ENCODE data around the gene GARIN5A.

Gene GARIN5A

DNA sequence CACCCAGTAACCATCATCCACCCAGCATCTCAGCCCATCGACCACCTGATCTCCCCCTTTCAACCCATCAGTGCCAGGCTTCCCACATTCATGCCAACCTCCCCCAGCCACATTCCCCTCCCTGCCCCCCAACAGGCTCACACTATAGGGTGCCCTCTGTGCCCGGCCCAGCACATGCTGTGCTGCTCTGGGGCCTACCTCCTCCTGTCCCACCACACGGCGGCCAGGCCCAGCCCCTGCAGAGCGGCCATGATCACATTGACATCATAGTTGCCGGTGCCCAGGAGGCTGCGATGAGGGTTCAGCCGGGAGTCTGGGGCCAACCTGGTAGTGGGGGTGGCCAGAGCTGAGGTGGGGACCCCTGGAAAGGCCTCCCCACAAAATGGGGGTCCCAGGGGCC, 30.7 kb upstream of the GARIN5A start:
- no peak for FAIRE-seq

DNA sequence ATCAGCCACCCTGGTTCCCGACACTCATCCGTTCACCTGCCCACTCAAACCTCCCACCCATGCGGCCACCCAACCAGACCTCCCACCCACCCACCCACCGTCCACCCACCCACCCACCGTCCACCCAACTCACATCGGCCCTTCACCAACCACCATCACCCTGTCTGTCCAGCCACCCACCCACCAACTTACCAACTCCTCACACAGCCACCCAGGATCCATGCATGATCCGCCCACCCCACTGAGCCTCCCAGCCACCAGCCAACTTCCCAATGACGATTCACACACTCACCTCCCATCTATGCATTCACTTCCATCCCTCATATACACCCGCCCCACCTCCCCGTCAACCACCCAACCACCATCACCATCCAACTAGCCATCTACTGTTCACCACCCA, 30.1 kb upstream of the GARIN5A start:
- FAIRE-seq: no peak

DNA sequence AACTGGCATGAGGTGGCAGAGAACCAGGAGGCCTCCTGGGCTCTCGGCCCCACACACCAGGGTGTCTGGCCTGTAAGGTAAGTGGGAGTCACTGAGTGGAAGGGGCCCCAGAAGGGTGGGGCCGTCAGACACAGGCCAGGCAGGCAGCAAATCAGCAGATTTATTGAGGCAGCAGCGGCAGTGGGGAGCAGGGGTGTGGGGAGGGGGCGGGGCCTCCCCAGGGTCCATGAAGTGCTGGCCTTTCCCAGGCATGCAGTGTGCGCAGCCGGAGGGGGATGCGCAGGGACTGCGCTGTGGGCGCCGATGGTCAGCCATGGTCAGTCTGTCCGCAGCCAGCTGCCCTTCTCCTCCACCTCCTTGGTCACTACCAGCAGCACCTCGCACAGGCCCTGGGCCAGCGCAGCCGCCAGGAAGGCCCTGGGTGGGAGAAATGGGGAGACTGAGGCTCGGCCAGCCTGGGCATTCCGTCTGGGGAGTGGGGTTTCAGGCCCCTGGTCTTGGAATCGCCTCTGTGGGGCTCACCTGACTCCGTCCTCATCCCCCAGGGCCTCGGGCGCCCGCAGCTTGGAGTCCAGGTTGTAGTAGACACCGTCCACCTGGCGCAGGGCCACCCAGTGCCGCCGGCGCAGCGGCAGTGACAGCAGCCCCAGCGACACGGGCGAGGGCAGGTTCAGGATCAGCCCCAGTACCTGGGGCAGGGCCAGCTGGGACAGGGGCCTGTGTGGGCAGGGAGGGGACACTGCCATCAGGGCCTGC, 29.4 kb upstream of the GARIN5A start:
- no peak for FAIRE-seq

DNA sequence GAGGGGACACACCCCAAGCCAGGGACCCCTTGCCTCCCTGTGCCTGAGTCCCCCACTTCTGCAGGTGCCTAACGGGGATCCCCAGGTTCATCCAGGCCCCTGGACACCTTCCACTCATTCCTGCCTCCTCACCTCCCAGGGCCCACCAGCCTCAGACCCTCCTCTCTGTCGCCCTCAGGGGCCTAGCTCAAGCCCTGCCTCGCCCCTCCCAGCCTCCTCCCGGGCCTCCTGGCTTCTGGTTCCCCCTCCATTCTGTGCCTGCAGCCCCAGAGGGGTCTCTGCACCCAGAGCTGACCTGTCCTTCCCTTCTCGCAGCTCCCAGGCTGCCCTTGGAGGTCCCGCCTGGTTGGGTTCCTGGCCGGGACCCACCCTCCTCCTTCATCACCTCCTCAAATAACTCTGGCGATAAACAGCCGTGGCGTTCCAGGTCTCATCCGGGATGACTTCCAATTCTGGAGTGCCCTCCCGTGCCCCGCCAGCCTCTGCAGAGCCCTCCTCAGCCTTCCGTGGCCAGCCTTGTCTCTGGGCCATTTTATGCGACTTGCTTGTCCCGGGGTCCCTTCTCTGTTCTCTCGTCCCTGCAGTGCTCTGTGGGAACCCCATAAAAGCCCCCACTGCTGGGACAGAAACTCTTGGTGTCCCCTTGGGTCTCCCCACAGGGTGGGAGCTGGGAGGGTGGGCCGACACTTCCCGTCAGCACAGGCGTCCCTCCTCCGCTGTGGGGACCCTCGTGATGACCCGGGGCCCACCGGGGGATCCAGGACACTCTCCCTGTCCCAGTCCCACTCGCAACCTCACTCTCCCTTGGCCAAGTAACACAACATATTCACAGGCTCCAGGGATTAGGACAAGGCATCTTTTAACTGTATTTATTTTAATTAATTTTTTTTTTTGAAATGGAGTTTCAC, 25.2 kb upstream of the GARIN5A start:
- no peak for FAIRE-seq

DNA sequence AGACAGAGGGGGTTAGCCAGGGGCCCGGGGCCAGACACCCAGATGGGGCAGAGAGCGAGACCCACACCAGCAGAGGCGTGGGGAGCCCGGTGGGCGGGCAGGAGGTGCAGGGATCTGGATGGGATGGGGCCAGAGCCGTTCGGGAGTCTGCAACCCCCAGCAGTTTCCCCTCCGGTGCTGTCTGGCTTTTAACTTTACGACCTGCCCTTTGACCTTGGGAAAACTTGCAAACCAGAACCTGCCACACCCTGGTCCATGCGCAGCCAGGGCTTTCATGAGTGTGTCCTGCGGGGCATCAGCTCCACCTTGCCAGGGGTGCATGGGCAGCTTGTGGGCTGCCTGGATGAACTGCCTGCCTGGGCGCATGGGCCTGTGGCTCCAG, 24.5 kb upstream of the GARIN5A start:
- no peak for FAIRE-seq

DNA sequence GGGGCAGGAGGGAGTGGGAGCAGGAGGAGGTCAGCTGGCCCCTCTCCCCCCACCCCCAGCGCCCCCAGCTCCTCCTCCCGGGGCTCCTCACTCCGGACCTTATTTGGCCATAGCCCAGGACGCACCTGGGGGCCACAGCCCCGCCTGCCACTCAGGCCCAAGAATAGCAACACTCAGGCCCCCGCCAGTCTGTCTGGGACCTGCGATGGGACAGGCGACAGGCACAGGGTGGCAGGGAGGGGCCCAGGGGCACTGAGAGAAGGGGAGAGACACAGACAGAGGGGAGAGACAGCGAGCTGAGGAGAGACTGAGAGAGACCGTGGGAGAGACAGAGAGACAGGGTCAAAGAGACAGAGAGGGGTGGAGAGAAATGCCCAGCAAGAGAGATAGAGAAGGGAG, 24.1 kb upstream of the GARIN5A start:
- no peak for FAIRE-seq

DNA sequence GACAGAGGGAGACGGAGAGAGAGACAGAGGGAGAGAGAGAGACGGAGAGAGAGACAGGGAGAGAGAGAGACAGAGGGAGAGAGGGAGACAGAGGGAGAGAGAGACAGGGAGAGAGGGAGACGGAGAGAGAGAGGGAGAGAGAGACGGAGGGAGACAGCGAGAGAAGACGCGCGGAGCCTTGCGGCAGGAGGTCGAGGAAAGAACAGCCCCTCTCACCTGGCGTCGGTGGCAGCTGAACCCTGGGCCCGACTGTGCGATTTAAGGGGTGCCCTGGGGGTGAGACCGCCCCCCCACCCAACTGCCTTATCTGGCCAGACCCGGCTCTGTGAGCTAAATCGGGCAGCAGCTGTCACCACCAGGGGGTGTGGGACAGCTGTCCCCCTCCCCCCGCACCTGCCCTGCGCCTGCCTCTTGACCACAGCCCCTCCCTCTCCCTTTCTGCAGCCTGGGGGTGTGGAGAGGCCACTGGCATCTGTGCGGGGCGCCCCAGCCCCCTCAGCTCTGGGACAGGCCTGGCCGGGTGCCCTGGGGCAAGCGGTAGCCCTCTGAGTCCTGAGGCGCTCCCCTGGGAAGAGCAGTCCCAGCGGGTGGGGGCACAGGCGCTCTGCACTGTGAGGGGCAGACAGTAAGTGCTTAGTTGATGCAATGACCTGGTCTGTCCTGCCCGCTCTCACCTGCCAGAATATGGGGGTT, 23.6 kb upstream of the GARIN5A start:
- FAIRE-seq: no peak

DNA sequence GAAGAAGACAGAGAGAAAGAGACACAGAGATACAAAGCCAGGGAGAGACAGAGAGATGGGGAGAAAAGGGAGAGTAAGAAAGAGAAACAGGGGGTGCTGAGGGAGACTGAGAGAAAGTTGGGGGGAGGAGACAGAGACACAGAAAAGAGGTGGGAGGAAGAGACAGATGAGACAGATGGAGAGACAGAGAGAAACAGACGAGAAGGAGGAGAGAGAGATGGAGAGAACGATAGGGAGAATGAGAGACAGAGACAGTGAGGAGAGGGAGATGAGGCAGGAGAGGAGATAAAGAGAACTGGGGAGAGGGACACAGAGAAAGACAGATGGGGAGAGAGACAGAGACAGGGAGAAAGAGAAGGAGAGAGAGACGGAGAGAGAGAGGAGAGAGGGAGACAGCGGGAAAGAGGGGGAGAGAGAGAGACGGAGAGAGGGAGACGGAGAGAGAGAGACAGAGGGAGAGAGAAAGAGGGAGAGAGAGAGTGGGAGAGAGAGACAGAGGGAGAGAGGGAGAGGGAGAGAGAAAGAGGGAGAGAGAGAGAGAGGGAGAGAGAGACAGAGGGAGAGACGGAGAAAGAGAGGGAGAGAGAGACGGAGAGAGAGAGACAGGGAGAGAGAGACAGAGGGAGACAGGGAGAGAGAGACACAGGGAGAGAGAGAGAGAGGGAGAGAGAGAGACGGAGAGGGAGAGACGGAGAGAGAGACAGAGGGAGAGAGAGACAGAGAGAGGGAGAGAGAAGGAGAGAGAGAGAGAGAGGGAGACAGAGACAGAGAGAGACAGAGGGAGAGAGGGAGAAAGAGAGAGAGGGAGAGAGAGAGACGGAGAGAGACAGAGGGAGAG, 21.8 kb upstream of the GARIN5A start:
- no peak for FAIRE-seq

DNA sequence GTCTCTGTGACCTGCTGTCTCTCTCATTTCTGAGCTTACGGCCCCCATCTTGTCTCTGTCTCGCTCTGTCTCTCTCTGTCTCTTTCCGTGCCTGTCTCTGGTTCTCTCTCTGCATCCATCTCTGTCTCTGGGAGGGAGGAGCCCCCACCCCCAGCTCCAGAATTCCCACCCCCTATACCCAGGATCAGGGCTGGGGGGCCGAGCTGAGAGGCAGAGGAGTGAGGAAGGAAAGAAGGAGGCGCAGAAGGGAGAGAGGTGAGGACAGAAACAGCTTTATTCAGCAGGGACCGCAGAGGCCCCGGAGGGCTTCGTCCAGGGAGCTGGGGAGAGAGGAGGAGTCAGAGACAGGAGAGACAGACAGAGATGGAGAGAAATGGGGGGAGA, 20.4 kb upstream of the GARIN5A start:
- FAIRE-seq: no peak

DNA sequence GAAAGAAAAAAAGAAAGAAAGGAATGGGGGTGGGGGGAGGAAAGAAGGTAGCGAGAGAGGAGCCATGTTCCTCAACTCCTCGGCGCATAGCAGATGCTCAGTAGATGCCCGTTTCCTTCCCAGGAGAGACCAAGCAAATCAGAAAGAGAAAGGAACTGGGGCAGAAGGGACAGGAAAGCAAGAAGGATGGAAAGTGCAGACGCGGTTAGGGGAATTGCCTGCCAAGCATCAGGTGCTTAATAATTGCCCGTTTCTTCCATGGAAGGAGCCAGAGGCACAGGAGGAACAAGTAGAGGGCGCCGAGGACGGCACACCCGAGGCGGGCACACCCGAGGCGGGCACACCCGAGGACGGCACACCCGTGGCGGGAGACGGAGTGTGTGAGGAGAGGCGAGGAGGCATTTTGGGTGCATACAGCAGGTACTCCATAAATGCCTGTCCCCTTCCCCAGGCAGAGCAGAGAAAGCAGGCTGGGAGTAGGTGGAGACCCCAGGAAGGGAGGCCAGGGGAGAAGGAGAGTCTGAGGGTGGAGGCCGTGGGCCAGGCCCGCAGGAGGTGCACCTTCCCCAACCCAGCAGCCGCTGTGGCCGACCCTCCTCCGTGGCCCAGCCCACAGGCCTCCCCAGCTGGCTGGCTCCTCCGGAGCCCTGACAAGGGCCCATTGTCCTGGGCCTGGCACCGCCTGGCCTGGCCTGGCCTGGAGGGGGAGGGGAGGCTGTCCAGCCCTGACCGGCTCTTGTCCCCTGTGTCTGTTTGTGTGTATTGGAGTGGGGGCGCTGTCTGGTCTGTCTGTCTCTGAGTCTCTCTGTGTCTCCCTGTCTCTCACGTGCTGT, 19.8 kb upstream of the GARIN5A start:
- FAIRE-seq: no peak

DNA sequence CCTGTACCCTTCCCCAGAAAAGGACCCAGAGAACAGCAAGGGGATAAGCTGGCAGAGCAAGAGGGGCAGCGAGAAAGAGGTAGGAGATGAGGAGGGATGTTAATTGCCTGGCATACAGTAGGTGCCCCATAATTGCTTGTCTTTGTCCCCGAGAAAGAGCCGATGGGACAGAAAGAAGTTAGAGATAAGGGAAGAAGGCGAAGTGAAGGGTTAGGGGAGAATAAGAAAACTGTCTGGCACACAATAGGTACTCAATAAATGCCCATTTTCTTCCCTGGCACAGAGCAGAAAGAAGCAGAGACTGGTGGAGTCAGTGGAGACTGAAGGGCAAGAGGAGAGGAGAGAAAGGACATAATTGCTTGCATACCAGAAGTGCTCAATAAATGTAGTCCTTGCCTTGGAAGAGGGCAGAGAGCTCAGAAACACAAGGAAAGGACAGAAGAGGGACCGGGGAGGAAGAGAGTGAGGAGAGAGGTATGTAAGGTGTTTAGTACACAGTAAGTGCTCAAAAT, 18.4 kb upstream of the GARIN5A start:
- no peak for FAIRE-seq

DNA sequence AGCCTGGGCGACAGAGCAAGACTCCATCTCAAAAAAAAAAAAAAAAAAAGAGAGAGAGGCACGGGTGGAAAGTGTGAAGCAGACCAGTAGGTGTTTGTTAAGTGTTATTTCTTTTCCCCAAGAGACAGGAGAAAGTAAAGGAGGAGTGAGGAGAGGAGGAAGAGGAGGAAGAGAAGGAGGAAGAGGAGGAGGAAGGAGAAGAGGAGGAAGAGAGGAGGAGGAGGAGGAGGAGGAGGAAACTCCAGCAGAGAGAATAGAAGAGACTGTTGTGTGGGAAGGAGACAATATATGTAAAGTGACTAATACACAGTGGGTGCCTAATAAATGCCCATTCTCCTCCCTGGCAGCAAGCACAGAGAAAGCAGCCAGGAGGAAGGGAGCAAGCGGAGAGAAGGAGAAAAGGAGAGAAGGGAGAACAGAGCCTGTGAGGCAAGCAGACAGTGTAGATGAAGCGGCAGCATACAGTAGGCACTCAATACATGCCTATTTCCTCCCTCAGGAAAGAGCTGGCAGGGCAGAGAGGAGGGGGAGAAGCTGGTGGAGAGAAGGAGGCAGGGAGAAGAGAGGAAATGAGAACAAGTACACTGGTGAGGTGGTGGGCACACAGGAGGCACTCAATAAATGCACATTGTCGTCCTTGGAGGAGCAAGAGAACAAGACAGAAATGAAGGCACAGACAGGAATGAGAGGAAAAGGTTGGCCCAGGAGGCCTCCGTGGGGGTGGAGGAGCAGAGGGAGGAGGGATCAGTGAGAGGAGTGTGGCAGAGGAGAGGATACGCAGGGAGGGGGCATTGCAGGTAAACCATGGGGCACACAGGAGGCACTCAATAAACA, 17.8 kb upstream of the GARIN5A start:
- no peak for FAIRE-seq

DNA sequence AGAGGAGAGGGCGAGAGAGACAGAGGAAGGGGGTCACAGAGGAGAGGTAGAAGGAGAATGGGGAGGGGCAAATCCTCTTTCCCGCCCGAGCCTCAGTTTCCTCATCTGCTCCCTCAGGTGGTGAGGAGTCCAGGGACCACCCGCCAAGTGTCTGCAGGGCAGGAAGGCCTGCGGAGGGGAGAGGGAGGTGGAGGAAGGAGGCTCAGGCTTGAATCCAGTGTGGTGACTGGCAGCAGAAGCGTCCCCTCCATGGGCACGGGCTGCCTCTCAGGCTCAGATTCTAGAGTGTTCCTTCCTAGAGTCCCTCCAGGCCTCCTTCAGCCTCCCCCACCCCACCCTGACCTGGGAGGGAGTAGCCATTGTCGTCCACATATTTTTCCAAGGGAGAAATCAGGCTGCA, 16.5 kb upstream of the GARIN5A start:
- no peak for FAIRE-seq

DNA sequence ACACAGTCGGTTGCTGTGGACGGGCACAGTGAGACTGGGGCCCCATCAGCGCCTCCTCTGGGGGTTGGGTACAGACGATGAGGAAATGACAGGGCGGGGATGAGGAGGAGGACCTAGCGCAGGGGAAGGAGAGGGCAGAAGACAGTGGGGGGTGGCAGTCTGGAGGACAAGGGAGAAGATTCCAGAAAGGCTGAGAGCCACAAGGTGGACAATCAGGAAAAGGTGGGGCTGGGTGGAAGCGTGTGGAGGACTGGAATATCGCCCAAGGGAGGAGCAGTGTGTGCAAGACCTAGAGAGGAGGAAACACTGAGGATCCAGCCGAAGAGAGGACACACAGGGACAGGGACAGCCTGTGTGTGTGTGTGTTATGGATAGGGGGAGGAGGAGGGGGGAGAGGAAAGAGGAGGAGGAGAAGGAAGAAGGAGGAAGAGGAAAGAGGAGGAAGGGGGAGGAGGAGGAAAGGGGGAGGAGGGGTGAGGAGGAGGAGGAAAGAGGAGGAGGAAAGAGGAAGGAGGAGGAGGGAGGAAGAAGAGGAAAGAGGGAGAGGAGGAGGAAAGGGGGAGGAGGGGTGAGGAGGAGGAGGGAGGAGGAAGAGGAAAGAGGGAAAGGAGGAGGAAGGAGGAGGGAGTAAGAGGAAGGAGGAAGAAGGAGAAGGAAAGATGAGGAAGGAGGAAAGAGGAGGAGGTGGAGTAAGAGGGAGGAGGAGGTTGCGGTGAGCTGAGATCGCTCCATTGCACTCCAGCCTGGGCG, 15.8 kb upstream of the GARIN5A start:
- no peak for FAIRE-seq

DNA sequence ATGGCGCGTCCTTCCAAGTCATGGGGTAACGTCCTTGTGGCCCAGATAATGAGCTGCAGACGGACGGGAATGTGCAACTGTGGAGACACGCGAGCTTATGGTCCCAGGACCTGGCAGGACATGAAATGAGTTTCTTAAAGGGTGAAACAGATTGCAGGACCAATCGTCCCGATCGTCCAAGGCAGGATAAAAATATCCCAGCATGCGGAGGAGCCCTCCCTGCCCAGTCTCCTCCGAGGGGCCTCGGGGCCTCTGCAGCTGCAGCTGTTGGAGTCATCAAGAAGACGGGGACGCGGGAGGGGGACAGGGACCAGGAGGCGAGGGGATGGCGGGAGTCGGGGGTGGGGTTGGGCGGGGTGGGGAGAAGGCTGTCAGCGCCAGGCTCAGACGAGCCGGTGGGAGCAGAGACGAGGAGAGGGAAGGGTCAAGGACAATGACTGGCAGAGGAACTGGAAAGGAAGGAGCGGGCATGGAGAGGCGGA, 14.4 kb upstream of the GARIN5A start:
- FAIRE-seq: no peak

DNA sequence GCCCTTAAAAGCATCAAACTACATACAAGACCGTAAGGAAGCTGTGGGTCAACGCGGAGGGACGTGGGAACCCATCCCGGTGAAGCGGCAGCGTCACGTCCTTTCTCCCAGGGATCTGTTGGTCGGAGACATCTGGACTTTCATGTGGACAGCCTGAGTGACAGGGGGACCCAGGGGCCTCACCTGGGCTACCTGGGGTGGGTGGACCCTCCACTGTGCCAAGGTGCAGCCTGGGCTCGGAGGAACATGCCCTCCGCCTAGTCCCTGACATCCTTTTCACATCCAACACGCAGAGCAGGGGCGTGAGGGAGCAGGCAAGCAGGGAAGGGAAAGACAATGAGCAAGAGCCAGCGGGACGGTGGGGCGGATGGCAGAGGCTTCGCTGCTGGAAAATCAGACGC, 13.8 kb upstream of the GARIN5A start:
- FAIRE-seq: no peak

DNA sequence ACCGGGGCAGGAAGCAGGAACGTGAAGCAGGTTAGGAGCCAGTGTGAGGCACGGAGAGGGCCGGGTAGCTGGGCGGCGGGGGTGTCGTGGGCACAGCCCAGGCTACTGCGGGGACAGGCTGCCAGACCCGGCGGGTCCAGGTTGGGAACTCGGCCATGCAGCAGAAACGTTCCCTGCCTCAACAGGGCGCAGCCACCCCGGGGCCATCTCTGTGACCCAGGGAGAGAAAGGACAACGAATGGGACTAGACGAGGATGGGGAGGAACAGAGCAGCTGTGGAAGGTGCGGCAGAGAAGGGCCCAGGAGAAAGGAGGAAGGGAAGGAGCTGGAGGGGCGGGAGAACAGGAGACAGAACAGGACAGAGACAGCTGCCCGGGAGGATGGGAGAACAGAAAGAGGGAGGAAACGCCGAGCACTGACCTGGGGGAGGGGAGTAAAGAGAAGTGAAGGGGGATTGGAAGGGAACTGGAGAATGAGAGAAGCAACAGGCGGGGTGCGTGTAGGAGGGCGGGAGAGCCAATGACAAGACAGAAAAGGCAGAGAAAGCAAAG, 12.9 kb upstream of the GARIN5A start:
- FAIRE-seq: no peak

DNA sequence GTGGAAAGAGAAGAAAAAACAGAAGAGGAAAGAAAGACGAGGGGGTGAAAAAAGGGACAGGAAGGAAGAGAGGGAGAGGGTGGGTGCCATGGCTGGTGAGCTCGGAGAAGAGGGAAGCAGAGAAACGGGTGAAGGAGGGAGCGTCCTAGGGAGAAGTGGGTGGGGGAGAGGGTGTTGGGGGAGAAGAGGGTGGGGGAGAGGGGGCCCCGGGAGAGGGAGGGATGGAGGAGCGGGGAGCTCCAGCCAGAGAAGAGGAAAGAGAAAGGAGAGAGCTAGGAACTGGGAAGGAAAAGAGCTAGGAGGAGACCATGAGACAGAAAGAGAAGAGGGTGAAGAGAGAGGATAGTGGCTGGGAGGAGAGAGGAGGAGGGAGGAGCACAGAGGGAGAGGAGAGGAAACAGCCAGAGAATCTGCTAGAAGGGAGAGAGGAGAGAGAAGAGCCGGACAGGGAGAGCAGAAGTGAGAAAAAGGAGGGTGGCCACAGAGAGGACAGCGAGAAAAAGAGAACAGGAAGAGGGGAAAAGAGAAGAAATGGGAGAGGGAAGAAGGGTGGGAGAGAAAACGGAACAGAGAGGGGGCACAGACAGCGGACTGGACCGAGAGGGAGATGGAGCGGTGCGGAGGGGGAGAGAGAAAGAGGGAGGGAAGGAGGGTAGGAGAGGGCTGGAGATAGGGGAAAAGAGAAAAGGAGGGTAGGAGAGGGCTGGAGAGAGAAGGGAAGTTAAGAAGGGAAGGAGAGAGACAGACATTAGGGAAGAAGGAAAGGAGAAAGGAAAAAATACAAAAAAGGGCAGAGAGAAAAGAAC, 11.9 kb upstream of the GARIN5A start:
- FAIRE-seq: no peak

All from endometrium (tissue), 2 donors.